ENCODE results near the gene CLSTN2.

CLSTN2 gene

DNA sequence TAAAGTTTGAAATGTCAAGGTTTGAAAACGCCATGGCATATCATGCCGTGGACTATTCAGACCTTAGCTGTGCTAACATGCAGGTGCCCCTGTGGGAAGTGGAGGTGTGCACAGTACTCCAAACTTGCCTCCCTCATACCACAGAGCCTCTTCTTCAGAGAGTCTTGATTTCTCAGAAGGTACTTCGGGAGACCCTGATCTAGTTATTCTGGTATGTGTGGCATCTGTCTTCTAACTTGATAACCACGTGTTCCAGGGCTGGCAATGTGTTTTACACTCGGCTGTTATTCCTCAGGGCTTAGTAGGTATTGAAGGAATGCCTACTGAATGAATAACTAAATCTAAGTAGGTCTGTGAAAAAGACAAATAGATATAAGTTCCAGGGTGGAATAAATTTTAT lies 309.9 kb downstream of the CLSTN2 start:
- TF ChIP-seq, protein P1, sequence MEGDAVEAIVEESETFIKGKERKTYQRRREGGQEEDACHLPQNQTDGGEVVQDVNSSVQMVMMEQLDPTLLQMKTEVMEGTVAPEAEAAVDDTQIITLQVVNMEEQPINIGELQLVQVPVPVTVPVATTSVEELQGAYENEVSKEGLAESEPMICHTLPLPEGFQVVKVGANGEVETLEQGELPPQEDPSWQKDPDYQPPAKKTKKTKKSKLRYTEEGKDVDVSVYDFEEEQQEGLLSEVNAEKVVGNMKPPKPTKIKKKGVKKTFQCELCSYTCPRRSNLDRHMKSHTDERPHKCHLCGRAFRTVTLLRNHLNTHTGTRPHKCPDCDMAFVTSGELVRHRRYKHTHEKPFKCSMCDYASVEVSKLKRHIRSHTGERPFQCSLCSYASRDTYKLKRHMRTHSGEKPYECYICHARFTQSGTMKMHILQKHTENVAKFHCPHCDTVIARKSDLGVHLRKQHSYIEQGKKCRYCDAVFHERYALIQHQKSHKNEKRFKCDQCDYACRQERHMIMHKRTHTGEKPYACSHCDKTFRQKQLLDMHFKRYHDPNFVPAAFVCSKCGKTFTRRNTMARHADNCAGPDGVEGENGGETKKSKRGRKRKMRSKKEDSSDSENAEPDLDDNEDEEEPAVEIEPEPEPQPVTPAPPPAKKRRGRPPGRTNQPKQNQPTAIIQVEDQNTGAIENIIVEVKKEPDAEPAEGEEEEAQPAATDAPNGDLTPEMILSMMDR (IDR thresholded peaks at IDR 0.05): no peak
- DNase-seq: no peak
- Histone ChIP-seq H3K36me3 (no peaks in the 10 kb centered on the region), H3K27me3 (no peaks in the 10 kb centered on the region), H3K27ac (no peak overlapping the region), H3K9me3 (no peaks in the 10 kb centered on the region), H3K4me3 (no peak overlapping the region), H3K4me1 (peaks cover 0 to 34% (median 17%) of the 10 kb centered on the region in 4 donors)
- intact Hi-C loops (cut with DNase I; ENCODE audit: low total_unique reads): no loop called here

DNA sequence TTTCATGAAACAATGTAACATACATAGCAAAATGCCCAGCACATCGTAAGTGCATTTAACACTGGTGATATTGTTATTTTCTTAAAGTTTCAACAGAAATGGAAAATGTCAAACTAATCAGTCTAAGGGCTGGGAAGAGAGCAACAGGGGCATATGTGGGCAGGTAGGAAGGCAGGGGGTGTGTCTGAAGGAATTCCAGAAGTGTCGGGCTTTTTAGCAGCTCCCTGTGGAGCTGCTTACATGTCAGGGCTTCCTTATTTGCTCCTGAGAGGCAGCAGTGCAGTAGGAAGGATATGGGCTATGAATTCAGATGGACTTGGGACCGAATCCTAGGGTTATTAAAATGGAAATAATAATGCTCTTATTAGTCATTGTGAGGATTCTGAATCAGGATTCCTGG lies 311.6 kb downstream of the CLSTN2 start:
- peaks cover 0 to 34% (median 17%) of the 10 kb centered on the region in 4 donors for H3K4me1 ChIP-seq
- TF ChIP-seq, protein P1 (IDR thresholded peaks at IDR 0.05): no peak
- no peak for DNase-seq
- H3K27me3 ChIP-seq: no peaks in the 10 kb centered on the region
- H3K36me3 ChIP-seq: no peaks in the 10 kb centered on the region
- H3K27ac ChIP-seq: no peak overlapping the region
- no peak overlapping the region for H3K4me3 ChIP-seq
- intact Hi-C loops (cut with DNase I; ENCODE audit: low total_unique reads): no loop called here
- H3K9me3 ChIP-seq: no peaks in the 10 kb centered on the region

DNA sequence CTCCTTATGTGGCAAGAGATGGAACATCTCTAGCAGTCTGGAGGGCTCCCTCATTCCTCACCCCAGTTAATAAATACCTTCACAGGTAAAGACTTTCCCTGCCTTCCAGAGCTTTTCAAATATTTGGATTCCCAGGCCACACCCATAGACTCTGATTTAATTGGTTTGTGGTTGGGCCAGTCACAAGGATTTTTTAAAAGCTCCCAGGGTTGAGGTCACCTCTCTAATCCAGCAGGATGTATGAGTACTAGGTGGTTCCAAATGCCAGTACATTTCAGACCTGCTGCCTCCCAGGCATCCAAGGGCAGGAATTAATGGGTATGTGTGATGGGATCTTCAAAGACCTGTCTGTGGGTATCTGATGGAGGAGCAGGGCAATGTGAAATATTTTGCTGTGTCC lies 312.8 kb downstream of the CLSTN2 start:
- Histone ChIP-seq H3K27me3 (no peaks in the 10 kb centered on the region), H3K9me3 (no peaks in the 10 kb centered on the region), H3K4me1 (peaks cover 0 to 30% (median 15%) of the 10 kb centered on the region in 4 donors), H3K36me3 (no peaks in the 10 kb centered on the region), H3K4me3 (no peak overlapping the region), H3K27ac (no peak overlapping the region)
- TF ChIP-seq, protein P1 (IDR thresholded peaks at IDR 0.05): no peak
- no peak for DNase-seq
- intact Hi-C loops (cut with DNase I; ENCODE audit: low total_unique reads): loop anchor here (1.0 kb wide), 1 partner anchor 27 kb away; no protein-coding TSS in a partner anchor

DNA sequence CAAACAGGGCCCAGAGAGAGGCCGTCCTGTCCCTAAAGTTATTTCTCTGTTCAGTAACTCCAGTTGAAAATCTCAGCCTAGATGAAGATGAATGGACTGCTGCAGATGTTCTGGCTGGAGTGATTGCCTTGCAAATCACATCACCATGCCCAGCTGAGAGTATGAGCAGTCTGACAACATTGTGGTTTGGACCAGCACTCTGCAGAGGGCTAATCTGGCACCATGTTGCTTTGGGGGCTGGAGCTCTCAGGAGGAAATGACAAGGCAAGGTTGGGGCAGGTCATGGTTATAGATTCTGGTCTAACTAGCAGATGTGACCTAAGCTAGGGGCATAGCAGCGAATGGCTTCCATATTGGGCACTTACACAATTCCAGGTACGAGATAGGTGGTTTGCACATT lies 314.2 kb downstream of the CLSTN2 start:
- TF ChIP-seq, protein P1 (IDR thresholded peaks at IDR 0.05): no peak

DNA sequence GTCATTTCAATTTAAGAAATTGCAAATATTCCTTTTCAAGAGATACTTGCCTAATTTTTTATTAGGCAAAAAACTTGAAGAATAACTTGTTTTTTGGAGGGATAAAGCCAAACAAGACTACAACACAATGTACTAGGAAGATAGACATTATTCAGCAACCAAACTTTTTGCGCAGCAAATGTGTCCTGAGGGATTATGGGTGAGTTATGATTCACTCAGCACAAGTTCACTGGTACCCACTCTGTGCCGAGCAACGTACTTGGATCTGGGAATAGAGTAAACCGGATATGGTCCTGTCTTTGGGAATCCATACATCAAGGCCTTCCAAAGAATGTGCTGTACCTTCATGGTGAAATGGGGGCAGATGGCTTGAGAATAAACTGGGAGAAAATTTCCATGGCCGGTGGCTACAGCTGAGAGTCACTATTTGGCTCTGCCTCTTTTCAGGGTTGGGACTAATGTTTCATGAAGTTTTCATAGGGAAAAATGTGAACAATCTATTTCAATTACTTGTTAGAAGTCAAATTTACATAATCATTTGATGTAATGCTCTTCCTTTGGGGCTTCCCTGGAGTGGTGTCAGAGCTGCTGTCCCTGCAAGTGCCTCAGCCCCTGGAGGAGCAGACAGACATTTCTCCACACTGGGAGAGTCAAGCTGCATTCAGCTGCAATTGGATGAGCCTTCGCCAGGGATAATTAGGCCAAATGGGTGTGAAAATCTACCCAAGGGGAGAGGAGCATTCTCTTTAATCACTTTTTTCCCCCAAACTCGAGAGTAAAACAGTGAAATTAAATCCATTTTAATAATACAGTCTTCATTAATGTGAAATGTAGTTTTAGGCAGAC lies 315.2 kb downstream of the CLSTN2 start:
- peak in 1 of 2 donors; percentile 29 for DNase-seq
- Histone ChIP-seq H3K27ac (no peak overlapping the region), H3K9me3 (no peaks in the 10 kb centered on the region), H3K36me3 (no peaks in the 10 kb centered on the region), H3K4me3 (no peak overlapping the region), H3K4me1 (peaks cover 0 to 7% (median 3%) of the 10 kb centered on the region in 4 donors), H3K27me3 (no peaks in the 10 kb centered on the region)
- intact Hi-C loops (cut with DNase I; ENCODE audit: low total_unique reads): no loop called here
- TF ChIP-seq, protein P1 (IDR thresholded peaks at IDR 0.05): no peak

More for the DNA sequence above, 314.2 kb downstream of the CLSTN2 start:
- H3K4me3 ChIP-seq: no peak overlapping the region
- no peaks in the 10 kb centered on the region for H3K9me3 ChIP-seq
- H3K27me3 ChIP-seq: no peaks in the 10 kb centered on the region
- H3K27ac ChIP-seq: no peak overlapping the region
- peaks cover 0 to 16% (median 5%) of the 10 kb centered on the region in 4 donors for H3K4me1 ChIP-seq
- no peaks in the 10 kb centered on the region for H3K36me3 ChIP-seq
- intact Hi-C loops (cut with DNase I; ENCODE audit: low total_unique reads): no loop called here
- DNase-seq: no peak

Data from tibial artery (tissue), 4 donors.